Loucy (cell line): ENCODE measurements around the gene CACUL1.

ENCODE experiments used
- EZH2phosphoT487 ChIP-seq: fragments of 200-600 bp; IDR thresholded peaks from 2 replicates; pipeline ENCODE4 v1.6.1; 2018; ENCODE audit warnings: antibody characterized with exemption, mild to moderate bottlenecking, moderate library complexity, borderline replicate concordance
- TF ChIP-seq, protein P1 (sequence below): fragments of 200-600 bp; sonication (generic); conservative IDR thresholded peaks from 2 replicates; pipeline ENCODE4 v1.5.1; 2014; ENCODE audit warnings: mild to moderate bottlenecking, antibody characterized with exemption, low read length

GRCh38 chr10:118692872-118693271 is 61.9 kb downstream of the CACUL1 start:
- TF ChIP-seq, protein P1, sequence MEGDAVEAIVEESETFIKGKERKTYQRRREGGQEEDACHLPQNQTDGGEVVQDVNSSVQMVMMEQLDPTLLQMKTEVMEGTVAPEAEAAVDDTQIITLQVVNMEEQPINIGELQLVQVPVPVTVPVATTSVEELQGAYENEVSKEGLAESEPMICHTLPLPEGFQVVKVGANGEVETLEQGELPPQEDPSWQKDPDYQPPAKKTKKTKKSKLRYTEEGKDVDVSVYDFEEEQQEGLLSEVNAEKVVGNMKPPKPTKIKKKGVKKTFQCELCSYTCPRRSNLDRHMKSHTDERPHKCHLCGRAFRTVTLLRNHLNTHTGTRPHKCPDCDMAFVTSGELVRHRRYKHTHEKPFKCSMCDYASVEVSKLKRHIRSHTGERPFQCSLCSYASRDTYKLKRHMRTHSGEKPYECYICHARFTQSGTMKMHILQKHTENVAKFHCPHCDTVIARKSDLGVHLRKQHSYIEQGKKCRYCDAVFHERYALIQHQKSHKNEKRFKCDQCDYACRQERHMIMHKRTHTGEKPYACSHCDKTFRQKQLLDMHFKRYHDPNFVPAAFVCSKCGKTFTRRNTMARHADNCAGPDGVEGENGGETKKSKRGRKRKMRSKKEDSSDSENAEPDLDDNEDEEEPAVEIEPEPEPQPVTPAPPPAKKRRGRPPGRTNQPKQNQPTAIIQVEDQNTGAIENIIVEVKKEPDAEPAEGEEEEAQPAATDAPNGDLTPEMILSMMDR: no peak
- no peak for TF ChIP-seq EZH2phosphoT487
